ENCODE measurements around the gene PRRT2.

Gene PRRT2

GRCh38 chr16:29836623-29837022 is 24.6 kb downstream of the PRRT2 start:
- 88 to 92% methylated on average over 15 of the region's 15 CpGs for WGBS, 2 experiments
- Histone ChIP-seq H3K4me3 (ENCODE audit: insufficient read depth, low read depth, low read length) (no peak overlapping the region), H3K9me3 (ENCODE audit: control insufficient read depth, low read length) (no peaks in the 10 kb centered on the region), H3K27me3 (ENCODE audit: control insufficient read depth, insufficient read depth, low read length, poor library complexity, severe bottlenecking) (no peaks in the 10 kb centered on the region), H3K27ac (ENCODE audit: insufficient read depth, low read depth, low read length, poor library complexity, severe bottlenecking) (no peak overlapping the region), H3K36me3 (ENCODE audit: control insufficient read depth, insufficient read depth, low read length) (no peaks in the 10 kb centered on the region), H3K4me1 (ENCODE audit: control insufficient read depth, insufficient read depth, low read length) (no peaks in the 10 kb centered on the region)

- WGBS, 2 experiments, result 89 to 92% methylated on average over 5 of the region's 5 CpGs
Measured at GRCh38 chr16:29837841-29838240, 25.8 kb downstream of the PRRT2 start.

GRCh38 chr16:29839822-29840221 is 27.8 kb downstream of the PRRT2 start:
- Histone ChIP-seq H3K27me3 (ENCODE audit: control insufficient read depth, insufficient read depth, low read length, poor library complexity, severe bottlenecking) (no peaks in the 10 kb centered on the region), H3K36me3 (ENCODE audit: control insufficient read depth, insufficient read depth, low read length) (no peaks in the 10 kb centered on the region), H3K4me1 (ENCODE audit: control insufficient read depth, insufficient read depth, low read length) (no peaks in the 10 kb centered on the region), H3K9me3 (ENCODE audit: control insufficient read depth, low read length) (no peaks in the 10 kb centered on the region), H3K27ac (ENCODE audit: insufficient read depth, low read depth, low read length, poor library complexity, severe bottlenecking) (no peak overlapping the region), H3K4me3 (ENCODE audit: insufficient read depth, low read depth, low read length) (no peak overlapping the region)
- WGBS, 2 experiments, result 90 to 95% methylated on average over 6 of the region's 6 CpGs

More at GRCh38 chr16:29837841-29838240, 25.8 kb downstream of the PRRT2 start:
- no peak overlapping the region for H3K27ac ChIP-seq (ENCODE audit: insufficient read depth, low read depth, low read length, poor library complexity, severe bottlenecking)
- no peaks in the 10 kb centered on the region for H3K9me3 ChIP-seq (ENCODE audit: control insufficient read depth, low read length)
- no peaks in the 10 kb centered on the region for H3K27me3 ChIP-seq (ENCODE audit: control insufficient read depth, insufficient read depth, low read length, poor library complexity, severe bottlenecking)
- H3K4me1 ChIP-seq (ENCODE audit: control insufficient read depth, insufficient read depth, low read length), result no peaks in the 10 kb centered on the region
- no peak overlapping the region for H3K4me3 ChIP-seq (ENCODE audit: insufficient read depth, low read depth, low read length)
- H3K36me3 ChIP-seq (ENCODE audit: control insufficient read depth, insufficient read depth, low read length), result no peaks in the 10 kb centered on the region

DNA sequence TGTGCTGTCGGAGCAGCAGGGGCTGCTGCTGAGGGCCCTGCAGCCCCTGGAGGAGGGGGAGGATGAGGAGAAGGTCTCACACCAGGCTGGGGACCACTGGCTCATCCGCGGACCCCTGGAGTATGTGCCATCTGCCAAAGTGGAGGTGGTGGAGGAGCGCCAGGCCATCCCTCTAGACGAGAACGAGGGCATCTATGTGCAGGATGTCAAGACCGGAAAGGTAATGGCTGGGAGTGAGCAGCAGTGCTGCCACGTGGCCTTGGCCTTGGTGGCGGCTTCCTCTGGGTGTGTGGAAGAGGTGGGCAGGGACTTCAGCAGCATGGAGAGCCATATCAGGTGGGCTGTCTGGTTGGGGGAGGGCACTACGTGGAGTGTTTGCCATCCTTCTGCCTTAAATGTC is 28.2 kb downstream of the PRRT2 start:
- Histone ChIP-seq H3K9me3 (ENCODE audit: control insufficient read depth, low read length) (no peaks in the 10 kb centered on the region), H3K36me3 (ENCODE audit: control insufficient read depth, insufficient read depth, low read length) (no peaks in the 10 kb centered on the region), H3K27ac (ENCODE audit: insufficient read depth, low read depth, low read length, poor library complexity, severe bottlenecking) (no peak overlapping the region), H3K4me3 (ENCODE audit: insufficient read depth, low read depth, low read length) (no peak overlapping the region), H3K4me1 (ENCODE audit: control insufficient read depth, insufficient read depth, low read length) (no peaks in the 10 kb centered on the region), H3K27me3 (ENCODE audit: control insufficient read depth, insufficient read depth, low read length, poor library complexity, severe bottlenecking) (no peaks in the 10 kb centered on the region)
- WGBS, 2 experiments, result 89 to 91% methylated on average over 10 of the region's 10 CpGs

- 95% methylated on average over 23 of the region's 23 CpGs for WGBS, 2 experiments
- no peaks in the 10 kb centered on the region for H3K4me1 ChIP-seq (ENCODE audit: control insufficient read depth, insufficient read depth, low read length)
- no peak overlapping the region for H3K27ac ChIP-seq (ENCODE audit: insufficient read depth, low read depth, low read length, poor library complexity, severe bottlenecking)
- H3K36me3 ChIP-seq (ENCODE audit: control insufficient read depth, insufficient read depth, low read length), result no peaks in the 10 kb centered on the region
- H3K4me3 ChIP-seq (ENCODE audit: insufficient read depth, low read depth, low read length), result no peak overlapping the region
- no peaks in the 10 kb centered on the region for H3K9me3 ChIP-seq (ENCODE audit: control insufficient read depth, low read length)
- no peaks in the 10 kb centered on the region for H3K27me3 ChIP-seq (ENCODE audit: control insufficient read depth, insufficient read depth, low read length, poor library complexity, severe bottlenecking)
Measured at GRCh38 chr16:29841631-29842030, 29.6 kb downstream of the PRRT2 start.

- H3K4me1 ChIP-seq (ENCODE audit: control insufficient read depth, insufficient read depth, low read length), result no peaks in the 10 kb centered on the region
- H3K27me3 ChIP-seq (ENCODE audit: control insufficient read depth, insufficient read depth, low read length, poor library complexity, severe bottlenecking), result no peaks in the 10 kb centered on the region
- no peaks in the 10 kb centered on the region for H3K36me3 ChIP-seq (ENCODE audit: control insufficient read depth, insufficient read depth, low read length)
- no peaks in the 10 kb centered on the region for H3K9me3 ChIP-seq (ENCODE audit: control insufficient read depth, low read length)
- no peak overlapping the region for H3K4me3 ChIP-seq (ENCODE audit: insufficient read depth, low read depth, low read length)
- no peak overlapping the region for H3K27ac ChIP-seq (ENCODE audit: insufficient read depth, low read depth, low read length, poor library complexity, severe bottlenecking)
- 93 to 95% methylated on average over 9 of the region's 9 CpGs for WGBS, 2 experiments
Measured at GRCh38 chr16:29842732-29843346, 30.8 kb downstream of the PRRT2 start.

GRCh38 chr16:29843931-29844330 is 31.9 kb downstream of the PRRT2 start:
- Histone ChIP-seq H3K4me1 (ENCODE audit: control insufficient read depth, insufficient read depth, low read length) (no peaks in the 10 kb centered on the region), H3K27me3 (ENCODE audit: control insufficient read depth, insufficient read depth, low read length, poor library complexity, severe bottlenecking) (no peaks in the 10 kb centered on the region), H3K4me3 (ENCODE audit: insufficient read depth, low read depth, low read length) (no peak overlapping the region), H3K9me3 (ENCODE audit: control insufficient read depth, low read length) (no peaks in the 10 kb centered on the region), H3K27ac (ENCODE audit: insufficient read depth, low read depth, low read length, poor library complexity, severe bottlenecking) (no peak overlapping the region), H3K36me3 (ENCODE audit: control insufficient read depth, insufficient read depth, low read length) (no peaks in the 10 kb centered on the region)
- 92 to 94% methylated on average over 8 of the region's 8 CpGs for WGBS, 2 experiments

- 93 to 94% methylated on average over 28 of the region's 28 CpGs for WGBS, 2 experiments
- Histone ChIP-seq H3K27ac (ENCODE audit: insufficient read depth, low read depth, low read length, poor library complexity, severe bottlenecking) (no peak overlapping the region), H3K36me3 (ENCODE audit: control insufficient read depth, insufficient read depth, low read length) (no peaks in the 10 kb centered on the region), H3K9me3 (ENCODE audit: control insufficient read depth, low read length) (no peaks in the 10 kb centered on the region), H3K27me3 (ENCODE audit: control insufficient read depth, insufficient read depth, low read length, poor library complexity, severe bottlenecking) (no peaks in the 10 kb centered on the region), H3K4me3 (ENCODE audit: insufficient read depth, low read depth, low read length) (no peak overlapping the region), H3K4me1 (ENCODE audit: control insufficient read depth, insufficient read depth, low read length) (no peaks in the 10 kb centered on the region)
Measured at GRCh38 chr16:29844575-29845331, 32.8 kb downstream of the PRRT2 start.

DNA sequence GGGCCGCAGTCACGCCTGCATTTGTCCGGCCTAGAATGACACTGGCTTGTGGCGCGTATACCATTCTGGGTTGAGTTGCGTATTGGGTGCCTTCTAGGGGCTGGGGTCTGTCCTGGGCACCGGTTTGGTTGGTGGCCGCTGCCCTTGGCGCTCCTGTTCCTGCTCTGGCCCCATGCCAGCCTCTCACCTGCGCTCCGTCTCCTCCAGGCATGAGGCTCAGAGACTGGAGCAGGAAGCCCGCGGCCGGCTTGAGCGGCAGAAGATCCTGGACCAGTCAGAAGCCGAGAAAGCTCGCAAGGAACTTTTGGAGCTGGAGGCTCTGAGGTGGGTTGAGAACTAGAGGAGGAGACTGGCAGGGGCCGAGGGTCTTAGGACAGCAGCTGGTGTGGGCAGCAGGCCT is 33.7 kb downstream of the PRRT2 start:
- no peaks in the 10 kb centered on the region for H3K9me3 ChIP-seq (ENCODE audit: control insufficient read depth, low read length)
- H3K27ac ChIP-seq (ENCODE audit: insufficient read depth, low read depth, low read length, poor library complexity, severe bottlenecking), result no peak overlapping the region
- no peak overlapping the region for H3K4me3 ChIP-seq (ENCODE audit: insufficient read depth, low read depth, low read length)
- H3K4me1 ChIP-seq (ENCODE audit: control insufficient read depth, insufficient read depth, low read length), result no peaks in the 10 kb centered on the region
- H3K27me3 ChIP-seq (ENCODE audit: control insufficient read depth, insufficient read depth, low read length, poor library complexity, severe bottlenecking), result no peaks in the 10 kb centered on the region
- H3K36me3 ChIP-seq (ENCODE audit: control insufficient read depth, insufficient read depth, low read length), result no peaks in the 10 kb centered on the region
- whole genome bisulfite sequencing, 2 experiments, result 96% methylated on average over 18 of the region's 18 CpGs

GRCh38 chr16:29848420-29849297 is 36.7 kb downstream of the PRRT2 start:
- no peaks in the 10 kb centered on the region for H3K36me3 ChIP-seq (ENCODE audit: control insufficient read depth, insufficient read depth, low read length)
- WGBS, 2 experiments, result 59% methylated on average over 15 of the region's 15 CpGs
- no peak overlapping the region for H3K4me3 ChIP-seq (ENCODE audit: insufficient read depth, low read depth, low read length)
- H3K27ac ChIP-seq (ENCODE audit: insufficient read depth, low read depth, low read length, poor library complexity, severe bottlenecking), result no peak overlapping the region
- H3K27me3 ChIP-seq (ENCODE audit: control insufficient read depth, insufficient read depth, low read length, poor library complexity, severe bottlenecking), result no peaks in the 10 kb centered on the region
- no peaks in the 10 kb centered on the region for H3K4me1 ChIP-seq (ENCODE audit: control insufficient read depth, insufficient read depth, low read length)
- H3K9me3 ChIP-seq (ENCODE audit: control insufficient read depth, low read length), result no peaks in the 10 kb centered on the region

Measured in ectodermal cell (in vitro differentiated cells).